ENCODE results near the gene NUBPL. TPM values are rescaled to one million over a fixed set of nuclear protein-coding genes. Genes with fewer than 3 reads are reported as not detected.

Gene NUBPL
- total and polyA plus RNA-seq, 7 donors: 3.3 to 16.3 (median 8.5) TPM

- Histone ChIP-seq H3K4me3 (no peak overlapping the region), H3K27me3 (ENCODE audit: insufficient read depth in 3 of 3, low read length in 2 of 3) (no peaks in the 10 kb centered on the region), H3K9me3 (no peaks in the 10 kb centered on the region), H3K27ac (no peak overlapping the region), H3K4me1 (peaks cover 6% of the 10 kb centered on the region), H3K36me3 (ENCODE audit: insufficient read depth in 1 of 2, low read depth in 1 of 2) (peaks cover 0 to 4% of the 10 kb centered on the region in 2 donors)
- TF ChIP-seq CTCF (IDR thresholded peaks at IDR 0.05): no peak
- ATAC-seq (no peak), DNase-seq (no peak)
- intact Hi-C loops (cut with DNase I): no loop called here
Observed at GRCh38 chr14:31827325-31827724, 266.1 kb downstream of the NUBPL start.

- Histone ChIP-seq H3K27me3 (ENCODE audit: insufficient read depth in 3 of 3, low read length in 2 of 3) (no peaks in the 10 kb centered on the region), H3K27ac (no peak overlapping the region), H3K9me3 (no peaks in the 10 kb centered on the region), H3K4me3 (no peak overlapping the region), H3K36me3 (ENCODE audit: insufficient read depth in 1 of 2, low read depth in 1 of 2) (peaks cover 0 to 4% of the 10 kb centered on the region in 2 donors), H3K4me1 (no peaks in the 10 kb centered on the region)
- 62 to 67% (median 64%) methylated on average over 3 of the region's 3 CpGs for WGBS, 3 donors
- TF ChIP-seq CTCF (IDR thresholded peaks at IDR 0.05): no peak
- DNase-seq (no peak), ATAC-seq (no peak)
- intact Hi-C loops (cut with DNase I): no loop called here
Observed at GRCh38 chr14:31828946-31829868, 268.0 kb downstream of the NUBPL start.

GRCh38 chr14:31834616-31835015 lies 273.4 kb downstream of the NUBPL start:
- TF ChIP-seq CTCF (IDR thresholded peaks at IDR 0.05): no peak
- Histone ChIP-seq H3K36me3 (ENCODE audit: insufficient read depth in 1 of 2, low read depth in 1 of 2) (no peaks in the 10 kb centered on the region), H3K4me1 (no peaks in the 10 kb centered on the region), H3K9me3 (no peaks in the 10 kb centered on the region), H3K27me3 (ENCODE audit: insufficient read depth in 3 of 3, low read length in 2 of 3) (no peaks in the 10 kb centered on the region), H3K4me3 (no peak overlapping the region), H3K27ac (no peak overlapping the region)
- WGBS, 3 donors: 55 to 63% (median 57%) methylated on average over 1 of the region's 1 CpG
- ATAC-seq (no peak), DNase-seq (no peak)
- intact Hi-C loops (cut with DNase I): no loop called here

GRCh38 chr14:31835049-31835448 lies 273.8 kb downstream of the NUBPL start:
- DNase-seq (no peak), ATAC-seq (no peak)
- H3K27me3 ChIP-seq (ENCODE audit: insufficient read depth in 3 of 3, low read length in 2 of 3): no peaks in the 10 kb centered on the region
- 96 to 97% (median 97%) methylated on average over 2 of the region's 2 CpGs for WGBS, 3 donors
- H3K4me3 ChIP-seq: no peak overlapping the region
- H3K9me3 ChIP-seq: no peaks in the 10 kb centered on the region
- TF ChIP-seq CTCF (IDR thresholded peaks at IDR 0.05): no peak
- H3K4me1 ChIP-seq: no peaks in the 10 kb centered on the region
- intact Hi-C loops (cut with DNase I): no loop called here
- no peak overlapping the region for H3K27ac ChIP-seq
- no peaks in the 10 kb centered on the region for H3K36me3 ChIP-seq (ENCODE audit: insufficient read depth in 1 of 2, low read depth in 1 of 2)
